Measurements from ENCODE around the gene PPP2R2C. TPM values are rescaled to one million over a fixed set of nuclear protein-coding genes. Genes with fewer than 3 reads are reported as not detected.
A peak's percentile ranks its signal among the peaks of the same experiment; 100 is the strongest.

Gene PPP2R2C
- total and polyA plus RNA-seq, 3 experiments from 2014 or later, result not detected

DNA sequence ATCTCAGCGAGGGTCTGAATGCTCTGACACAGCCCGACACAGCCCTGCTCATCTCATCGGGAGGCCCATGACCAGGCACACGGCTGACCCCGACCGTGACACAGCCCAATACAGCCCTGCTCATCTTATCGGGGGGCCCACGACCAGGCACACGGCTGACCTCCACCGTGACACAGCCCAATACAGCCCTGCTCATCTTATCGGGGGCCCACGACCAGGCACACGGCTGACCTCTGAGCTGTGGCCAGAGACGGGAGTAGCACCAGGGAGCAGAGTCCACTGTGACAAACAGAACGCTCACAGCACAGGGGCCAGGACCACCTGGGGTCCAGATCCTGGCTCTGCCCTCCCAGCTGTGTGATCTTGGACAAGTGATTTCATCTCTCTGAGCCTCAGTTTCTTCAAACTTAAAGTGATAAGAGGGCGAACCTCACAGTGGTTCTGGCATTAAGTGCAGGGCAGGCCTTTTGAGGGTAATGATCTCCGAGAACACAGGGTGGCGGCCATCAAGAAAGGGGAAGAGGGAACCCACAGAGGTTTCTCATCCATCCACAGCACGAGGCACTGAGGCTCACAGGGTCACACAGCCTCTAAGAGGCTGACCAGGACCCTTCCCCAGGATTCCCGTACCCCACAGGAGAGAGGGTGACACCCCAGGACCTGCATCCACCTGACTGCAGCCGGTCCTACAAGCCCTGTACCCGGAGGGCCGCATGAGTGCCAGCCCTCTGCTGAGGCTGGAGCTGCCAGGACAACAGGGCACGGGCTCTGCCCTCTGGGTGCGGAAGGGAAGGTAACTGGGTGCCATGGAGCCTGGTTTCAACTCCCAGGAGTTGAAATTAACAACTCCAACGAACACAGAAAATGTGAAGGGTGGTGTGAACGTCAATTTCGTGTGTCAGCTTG lies 142.7 kb downstream of the PPP2R2C start:
- Histone ChIP-seq H3K4me3 (ENCODE audit: low read length) (no peak overlapping the region), H3K4me1 (ENCODE audit: insufficient read depth, low read length) (no peaks in the 10 kb centered on the region), H3K36me3 (ENCODE audit: insufficient read depth, low read length) (no peaks in the 10 kb centered on the region), H3K27ac (ENCODE audit: low read depth, low read length) (no peak overlapping the region), H3K27me3 (ENCODE audit: insufficient read depth, low read length, poor library complexity, severe bottlenecking) (no peaks in the 10 kb centered on the region), H3K9me3 (ENCODE audit: low read length) (no peaks in the 10 kb centered on the region)
- H3K27me3 Mint-ChIP-seq, result peaks cover 10 to 37% of the 10 kb centered on the region in 2 donors
- H3K36me3 Mint-ChIP-seq, result no peaks in the 10 kb centered on the region
- DNase-seq, result no peak
- ChIA-PET POLR2A (no interaction called here), CTCF (interaction anchor here (1.4 to 11.2 kb wide), 3 partner anchors 10 to 331 kb away, joined by 4 to 205 read pairs (median 4); no protein-coding TSS in a partner anchor)
- peak overlapping the region in 1 of 8 donors; percentile 89 for H3K27ac Mint-ChIP-seq
- H3K9me3 Mint-ChIP-seq, result no peaks in the 10 kb centered on the region
- peak overlapping the region in 1 of 7 donors; percentile 65 for H3K4me3 Mint-ChIP-seq
- no peaks in the 10 kb centered on the region for H3K4me1 Mint-ChIP-seq

GRCh38 chr4:6328526-6328925 lies 143.9 kb downstream of the PPP2R2C start:
- no peak overlapping the region for H3K4me3 ChIP-seq (ENCODE audit: low read length)
- no peaks in the 10 kb centered on the region for H3K27me3 ChIP-seq (ENCODE audit: insufficient read depth, low read length, poor library complexity, severe bottlenecking)
- ChIA-PET POLR2A (no interaction called here), CTCF (interaction anchor here (1.5 to 11.2 kb wide), 8 partner anchors 8 to 330 kb away, joined by 4 to 205 read pairs (median 6); no protein-coding TSS in a partner anchor)
- H3K27ac ChIP-seq (ENCODE audit: low read depth, low read length), result no peak overlapping the region
- H3K36me3 ChIP-seq (ENCODE audit: insufficient read depth, low read length), result no peaks in the 10 kb centered on the region
- H3K9me3 ChIP-seq (ENCODE audit: low read length), result no peaks in the 10 kb centered on the region
- no peaks in the 10 kb centered on the region for H3K9me3 Mint-ChIP-seq
- no peak overlapping the region for H3K27ac Mint-ChIP-seq
- H3K36me3 Mint-ChIP-seq, result no peaks in the 10 kb centered on the region
- no peak for DNase-seq
- H3K27me3 Mint-ChIP-seq, result peaks cover 11 to 42% of the 10 kb centered on the region in 2 donors
- H3K4me3 Mint-ChIP-seq, result no peak overlapping the region
- H3K4me1 Mint-ChIP-seq, result no peaks in the 10 kb centered on the region
- no peaks in the 10 kb centered on the region for H3K4me1 ChIP-seq (ENCODE audit: insufficient read depth, low read length)

- no peaks in the 10 kb centered on the region for H3K4me1 Mint-ChIP-seq
- no peaks in the 10 kb centered on the region for H3K9me3 ChIP-seq (ENCODE audit: low read length)
- H3K4me1 ChIP-seq (ENCODE audit: insufficient read depth, low read length), result no peaks in the 10 kb centered on the region
- no peak overlapping the region for H3K27ac ChIP-seq (ENCODE audit: low read depth, low read length)
- no peak overlapping the region for H3K4me3 ChIP-seq (ENCODE audit: low read length)
- H3K36me3 Mint-ChIP-seq, result no peaks in the 10 kb centered on the region
- H3K36me3 ChIP-seq (ENCODE audit: insufficient read depth, low read length), result no peaks in the 10 kb centered on the region
- peaks cover 10 to 46% of the 10 kb centered on the region in 2 donors for H3K27me3 Mint-ChIP-seq
- peak; percentile 65 to 83 (median 71) for DNase-seq
- ChIA-PET CTCF (interaction anchor here (0.6 to 11.2 kb wide), 26 partner anchors 9 to 894 kb away, joined by 3 to 205 read pairs (median 4); partner anchors contain the start of gene WFS1), POLR2A (interaction anchor here (1.1 kb wide), 1 partner anchor 58 kb away, joined by 3 read pairs; the partner anchor contains the start of gene WFS1)
- no peaks in the 10 kb centered on the region for H3K27me3 ChIP-seq (ENCODE audit: insufficient read depth, low read length, poor library complexity, severe bottlenecking)
- H3K4me3 Mint-ChIP-seq, result no peak overlapping the region
- no peak overlapping the region for H3K27ac Mint-ChIP-seq
- no peaks in the 10 kb centered on the region for H3K9me3 Mint-ChIP-seq
Observed at GRCh38 chr4:6327220-6327917, 145.0 kb downstream of the PPP2R2C start.

- Histone ChIP-seq H3K27me3 (ENCODE audit: insufficient read depth, low read length, poor library complexity, severe bottlenecking) (no peaks in the 10 kb centered on the region), H3K36me3 (ENCODE audit: insufficient read depth, low read length) (no peaks in the 10 kb centered on the region), H3K4me3 (ENCODE audit: low read length) (no peak overlapping the region), H3K4me1 (ENCODE audit: insufficient read depth, low read length) (no peaks in the 10 kb centered on the region), H3K27ac (ENCODE audit: low read depth, low read length) (no peak overlapping the region), H3K9me3 (ENCODE audit: low read length) (no peaks in the 10 kb centered on the region)
- no peaks in the 10 kb centered on the region for H3K9me3 Mint-ChIP-seq
- CTCF ChIA-PET, result interaction anchor here (1.1 to 11.2 kb wide), 11 partner anchors 12 to 328 kb away, joined by 3 to 205 read pairs (median 8); partner anchors contain the start of gene WFS1
- DNase-seq, result no peak
- POLR2A ChIA-PET, result no interaction called here
- no peak overlapping the region for H3K4me3 Mint-ChIP-seq
- no peak overlapping the region for H3K27ac Mint-ChIP-seq
- peaks cover 13 to 51% of the 10 kb centered on the region in 2 donors for H3K27me3 Mint-ChIP-seq
- H3K36me3 Mint-ChIP-seq, result no peaks in the 10 kb centered on the region
- no peaks in the 10 kb centered on the region for H3K4me1 Mint-ChIP-seq
Observed at GRCh38 chr4:6326312-6327060, 145.9 kb downstream of the PPP2R2C start.

DNA sequence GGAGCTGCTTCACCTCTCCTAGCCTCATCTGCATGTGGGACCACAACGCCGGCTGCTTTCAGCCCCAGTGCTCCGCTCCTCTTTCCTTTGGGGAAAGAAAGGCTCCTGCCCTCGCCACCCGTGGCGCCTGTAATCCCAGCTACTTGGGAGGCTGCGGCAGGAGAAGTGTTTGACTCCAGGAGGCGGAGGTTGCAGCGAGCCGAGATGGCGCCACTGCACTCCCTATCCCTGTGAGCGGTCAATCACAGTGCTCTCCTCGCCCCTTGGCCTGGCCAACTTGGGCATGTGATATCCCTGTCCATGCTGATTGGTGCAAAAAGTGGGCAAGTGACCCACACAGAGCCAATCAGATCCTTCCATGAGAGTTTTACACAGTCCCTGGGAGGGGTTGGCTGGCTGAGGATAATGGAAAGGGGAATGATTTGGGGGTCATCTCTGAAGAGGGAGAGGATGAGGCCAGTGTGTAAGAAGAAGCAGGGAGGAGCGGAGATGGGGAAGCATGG lies 146.6 kb downstream of the PPP2R2C start:
- Mint-ChIP-seq H3K36me3 (no peaks in the 10 kb centered on the region), H3K27me3 (peaks cover 13 to 49% of the 10 kb centered on the region in 2 donors), H3K27ac (no peak overlapping the region), H3K4me3 (no peak overlapping the region), H3K9me3 (peaks cover 0 to under 1% (median 0%) of the 10 kb centered on the region in 5 donors), H3K4me1 (no peaks in the 10 kb centered on the region)
- Histone ChIP-seq H3K36me3 (ENCODE audit: insufficient read depth, low read length) (no peaks in the 10 kb centered on the region), H3K27ac (ENCODE audit: low read depth, low read length) (no peak overlapping the region), H3K4me1 (ENCODE audit: insufficient read depth, low read length) (no peaks in the 10 kb centered on the region), H3K4me3 (ENCODE audit: low read length) (no peak overlapping the region), H3K27me3 (ENCODE audit: insufficient read depth, low read length, poor library complexity, severe bottlenecking) (no peaks in the 10 kb centered on the region), H3K9me3 (ENCODE audit: low read length) (no peaks in the 10 kb centered on the region)
- POLR2A ChIA-PET, result no interaction called here
- DNase-seq, result no peak
- CTCF ChIA-PET, result interaction anchor here (2.6 to 11.2 kb wide), 3 partner anchors 66 to 328 kb away, joined by 9 to 205 read pairs (median 35); no protein-coding TSS in a partner anchor

GRCh38 chr4:6324999-6325787 lies 147.2 kb downstream of the PPP2R2C start:
- no peaks in the 10 kb centered on the region for H3K36me3 Mint-ChIP-seq
- no peaks in the 10 kb centered on the region for H3K4me1 Mint-ChIP-seq
- CTCF ChIA-PET, result interaction anchor here (3.2 to 11.2 kb wide), 2 partner anchors 75 to 327 kb away, joined by 35 to 205 read pairs; no protein-coding TSS in a partner anchor
- H3K4me3 Mint-ChIP-seq, result no peak overlapping the region
- no peak overlapping the region for H3K4me3 ChIP-seq (ENCODE audit: low read length)
- DNase-seq, result no peak
- POLR2A ChIA-PET, result no interaction called here
- H3K4me1 ChIP-seq (ENCODE audit: insufficient read depth, low read length), result no peaks in the 10 kb centered on the region
- H3K36me3 ChIP-seq (ENCODE audit: insufficient read depth, low read length), result no peaks in the 10 kb centered on the region
- H3K27me3 Mint-ChIP-seq, result peaks cover 11 to 51% of the 10 kb centered on the region in 2 donors
- no peaks in the 10 kb centered on the region for H3K27me3 ChIP-seq (ENCODE audit: insufficient read depth, low read length, poor library complexity, severe bottlenecking)
- H3K27ac ChIP-seq (ENCODE audit: low read depth, low read length), result no peak overlapping the region
- H3K9me3 Mint-ChIP-seq, result peaks cover 0 to 2% (median 0%) of the 10 kb centered on the region in 5 donors
- no peaks in the 10 kb centered on the region for H3K9me3 ChIP-seq (ENCODE audit: low read length)
- no peak overlapping the region for H3K27ac Mint-ChIP-seq

GRCh38 chr4:6324461-6324998 lies 147.9 kb downstream of the PPP2R2C start:
- Histone ChIP-seq H3K36me3 (ENCODE audit: insufficient read depth, low read length) (no peaks in the 10 kb centered on the region), H3K9me3 (ENCODE audit: low read length) (no peaks in the 10 kb centered on the region), H3K4me1 (ENCODE audit: insufficient read depth, low read length) (no peaks in the 10 kb centered on the region), H3K4me3 (ENCODE audit: low read length) (no peak overlapping the region), H3K27ac (ENCODE audit: low read depth, low read length) (no peak overlapping the region), H3K27me3 (ENCODE audit: insufficient read depth, low read length, poor library complexity, severe bottlenecking) (no peaks in the 10 kb centered on the region)
- CTCF ChIA-PET, result interaction anchor here (0.8 to 11.2 kb wide), 2 partner anchors 75 to 329 kb away, joined by 3 to 205 read pairs; no protein-coding TSS in a partner anchor
- Mint-ChIP-seq H3K27ac (no peak overlapping the region), H3K4me1 (no peaks in the 10 kb centered on the region), H3K27me3 (peaks cover 9 to 55% of the 10 kb centered on the region in 2 donors), H3K4me3 (no peak overlapping the region), H3K9me3 (peaks cover 0 to 2% (median 0%) of the 10 kb centered on the region in 5 donors), H3K36me3 (no peaks in the 10 kb centered on the region)
- POLR2A ChIA-PET, result no interaction called here
- no peak for DNase-seq
